GM12878 (cell line): ENCODE results near the gene PIGQ. TPM values are rescaled to one million over a fixed set of nuclear protein-coding genes. Genes with fewer than 3 reads are reported as not detected.

Source experiments
- ATAC-seq: fragments of 200-7000 bp; cut with Tn5 transposase; 3 replicates; pipeline ENCODE4 v1.9.1; 2020; ENCODE audit warnings: mild to moderate bottlenecking, moderate library complexity
- BruUV-seq: library from RNA; stranded (reverse); fragments of 400-500 nt; replicated peaks from 2 replicates; lab custom pipeline; 2021; lab: Mats Ljungman, UMichigan
- CTCF ChIA-PET: fragments of 300-600 bp; sonication (Branson Sonifier 250); formaldehyde crosslinking; extraction: SDS; loops from one replicate; lab custom pipeline; 2021; ENCODE audit warnings: inconsistent platforms; lab: Yijun Ruan, JAX
- POLR2A ChIA-PET: fragments of 350-600 bp; formaldehyde crosslinking; extraction: SDS; loops from one replicate; lab custom pipeline; 2021; ENCODE audit warnings: inconsistent platforms; lab: Charles Lee
- RAD21 ChIA-PET: fragments of 300-600 bp; sonication (Branson Sonifier 250); formaldehyde crosslinking; loops from one replicate; lab custom pipeline; 2023; ENCODE audit warnings: antibody characterized with exemption; ENCODE audit not compliant: unreplicated experiment; lab: Charles Lee
- SMC1A ChIA-PET: fragments of 300-600 bp; sonication (Branson Sonifier 250); formaldehyde crosslinking; loops from one replicate; lab custom pipeline; 2023; ENCODE audit not compliant: unreplicated experiment, uncharacterized antibody; lab: Charles Lee
- DNase-seq: peaks from one replicate; pipeline ENCODE4 v3.0.0-alpha.2; 2011; ENCODE audit warnings: low read depth, low spot score
- FAIRE-seq: peaks from 3 replicates; lab custom pipeline; 2011; peaks lifted over from hg19 to GRCh38; lab: Jason Lieb, UNC
- H2AFZ ChIP-seq: 2 replicates; pipeline ENCODE4 v1.6.0; 2011; ENCODE audit warnings: low read depth, low read length, control low read depth; ENCODE audit not compliant: control insufficient read depth
- H3K27ac ChIP-seq: 2 replicates; pipeline ENCODE4 v1.5.1; 2011; ENCODE audit warnings: control low read depth; ENCODE audit not compliant: control insufficient read depth, insufficient read depth
- H3K27me3 ChIP-seq, 2 experiments: replicated peaks in 1 of 2; 2 replicates each; pipeline versions ENCODE4 v1.6.0 to v1.6.1; 2011; ENCODE audit warnings: low read length in 1 of 2; ENCODE audit not compliant: control insufficient read depth in 2 of 2, insufficient read depth in 2 of 2
- H3K36me3 ChIP-seq, 2 experiments: 2 replicates each; pipeline ENCODE4 v1.5.1; 2011; ENCODE audit warnings: low read length in 1 of 2; ENCODE audit not compliant: control insufficient read depth in 2 of 2, insufficient read depth in 2 of 2
- H3K4me1 ChIP-seq: 2 replicates; pipeline ENCODE4 v1.6.1; 2011; ENCODE audit warnings: mild to moderate bottlenecking, low read length, moderate library complexity, mixed read lengths; ENCODE audit not compliant: control insufficient read depth, insufficient read depth
- H3K4me2 ChIP-seq: 2 replicates; pipeline ENCODE4 v1.6.0; 2011; ENCODE audit warnings: control low read depth; ENCODE audit not compliant: control insufficient read depth, insufficient read depth
- H3K4me3 ChIP-seq: fragments of 200-600 bp; sonication (generic); 2 replicates; pipeline ENCODE4 v1.5.1; 2016
- H3K79me2 ChIP-seq: 2 replicates; pipeline ENCODE4 v1.6.0; 2011; ENCODE audit warnings: low read length; ENCODE audit not compliant: control insufficient read depth, insufficient read depth
- H3K9ac ChIP-seq: 2 replicates; pipeline ENCODE4 v1.8.0; 2011; ENCODE audit warnings: low read length, control low read depth, mixed read lengths; ENCODE audit not compliant: control insufficient read depth, insufficient read depth
- H3K9me3 ChIP-seq: replicated peaks from 3 replicates; pipeline ENCODE4 v1.5.1; 2011; ENCODE audit warnings: mild to moderate bottlenecking, low read length; ENCODE audit not compliant: control insufficient read depth, insufficient read depth
- H4K20me1 ChIP-seq: 2 replicates; pipeline ENCODE4 v1.6.0; 2011; ENCODE audit not compliant: control insufficient read depth, insufficient read depth
- POLR2A ChIP-seq: IDR thresholded peaks from 2 replicates; pipeline ENCODE4 v1.6.1; 2011; ENCODE audit warnings: low read depth, mild to moderate bottlenecking, low read length
- WGBS: methylation state at CpG from one replicate; pipeline ENCODE4 v1.1.6; 2016; ENCODE audit warnings: low lambda C conversion rate; ENCODE audit not compliant: insufficient replicate concordance, insufficient coverage; ENCODE audit errors: missing lambda C conversion rate; 5-methylcytosine and 5-hydroxymethylcytosine counted together
- in situ Hi-C: fragments of 300-500 bp; cut with MboI; formaldehyde crosslinking; loops from 9 replicates; pipeline ENCODE4 v1.14.3; 2018; ENCODE audit warnings: mixed read lengths
- intact Hi-C: fragments of 100-400 bp; cut with micrococcal nuclease; formaldehyde crosslinking; loops from one replicate; pipeline ENCODE4 v1.14.2; 2022; ENCODE audit not compliant: unreplicated experiment
- microRNA-seq: library from miRNA; unstranded; fragments of <30 nt; microRNA quantifications from one replicate; pipeline ENCODE4, GENCODE V29; 2018
- polyA plus RNA-seq, 11 experiments: library from polyadenylated mRNA; depleted of rRNA in 4 of 11; unstranded in 6 of 11; stranded (reverse) in 5 of 11; fragments of >200 nt; fragmentation: Nextera tagmentation in 4 of 11; fragmentation: Illumina TruSeq in 1 of 11; extraction: Ambion mirVana in 4 of 11; extraction: Trizol in 1 of 11; gene quantifications; 1 replicate in 1 of 11; 2 replicates in 10 of 11; pipeline versions ENCODE4 v1.2.1 to v1.2.3, GENCODE V29; 2011 to 2016; ENCODE audit warnings: inconsistent platforms in 2 of 11, missing spikeins in 2 of 11, low read depth in 1 of 11
- small RNA-seq: library from RNA; depleted of rRNA; stranded (forward); fragments of <200 nt; gene quantifications from one replicate; pipeline ENCODE3, GENCODE V24; 2014
- total RNA-seq, 4 experiments: library from RNA; depleted of rRNA in 3 of 4; stranded (reverse); fragments of >200 nt in 3 of 4; fragmentation: Illumina TruSeq in 1 of 4; extraction: Trizol in 1 of 4; gene quantifications; 2 replicates each; pipeline versions ENCODE4 v1.2.1 to v1.2.3, GENCODE V29; 2013 to 2021
- TF ChIP-seq, protein P1 (sequence below): fragments of 450-650 bp; IDR thresholded peaks from 2 replicates; pipeline ENCODE4 v1.6.1; 2016; ENCODE audit warnings: mild to moderate bottlenecking

Gene PIGQ
- total and polyA plus RNA-seq, 10 of the 15 experiments (the other 5 are each of a cell fraction or from before 2014, with no cell fraction given) = 1.8 to 31.3 (median 17.5) TPM; not detected in 1

DNA sequence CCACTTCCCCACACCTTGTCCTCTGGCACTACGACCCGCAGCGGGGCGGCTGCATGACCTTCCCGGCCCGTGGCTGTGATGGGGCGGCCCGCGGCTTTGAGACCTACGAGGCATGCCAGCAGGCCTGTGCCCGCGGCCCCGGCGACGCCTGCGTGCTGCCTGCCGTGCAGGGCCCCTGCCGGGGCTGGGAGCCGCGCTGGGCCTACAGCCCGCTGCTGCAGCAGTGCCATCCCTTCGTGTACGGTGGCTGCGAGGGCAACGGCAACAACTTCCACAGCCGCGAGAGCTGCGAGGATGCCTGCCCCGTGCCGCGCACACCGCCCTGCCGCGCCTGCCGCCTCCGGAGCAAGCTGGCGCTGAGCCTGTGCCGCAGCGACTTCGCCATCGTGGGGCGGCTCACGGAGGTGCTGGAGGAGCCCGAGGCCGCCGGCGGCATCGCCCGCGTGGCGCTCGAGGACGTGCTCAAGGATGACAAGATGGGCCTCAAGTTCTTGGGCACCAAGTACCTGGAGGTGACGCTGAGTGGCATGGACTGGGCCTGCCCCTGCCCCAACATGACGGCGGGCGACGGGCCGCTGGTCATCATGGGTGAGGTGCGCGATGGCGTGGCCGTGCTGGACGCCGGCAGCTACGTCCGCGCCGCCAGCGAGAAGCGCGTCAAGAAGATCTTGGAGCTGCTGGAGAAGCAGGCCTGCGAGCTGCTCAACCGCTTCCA lies 63.7 kb downstream of the PIGQ start:
- Histone ChIP-seq H3K27me3 (no peaks in the 10 kb centered on the region), H3K4me2 (no peak overlapping the region), H3K79me2 (peaks cover 14% of the 10 kb centered on the region), H4K20me1 (no peaks in the 10 kb centered on the region), H3K27ac (no peak overlapping the region), H3K36me3 (peaks cover 0 to 4% of the 10 kb centered on the region in 2 experiments; a peak in 3 of 4 replicates), H2AFZ (no peak overlapping the region), H3K9ac (no peak overlapping the region), H3K4me3 (no peak overlapping the region), H3K4me1 (peaks cover 5% of the 10 kb centered on the region), H3K9me3 (no peaks in the 10 kb centered on the region)
- TF ChIP-seq, protein P1, sequence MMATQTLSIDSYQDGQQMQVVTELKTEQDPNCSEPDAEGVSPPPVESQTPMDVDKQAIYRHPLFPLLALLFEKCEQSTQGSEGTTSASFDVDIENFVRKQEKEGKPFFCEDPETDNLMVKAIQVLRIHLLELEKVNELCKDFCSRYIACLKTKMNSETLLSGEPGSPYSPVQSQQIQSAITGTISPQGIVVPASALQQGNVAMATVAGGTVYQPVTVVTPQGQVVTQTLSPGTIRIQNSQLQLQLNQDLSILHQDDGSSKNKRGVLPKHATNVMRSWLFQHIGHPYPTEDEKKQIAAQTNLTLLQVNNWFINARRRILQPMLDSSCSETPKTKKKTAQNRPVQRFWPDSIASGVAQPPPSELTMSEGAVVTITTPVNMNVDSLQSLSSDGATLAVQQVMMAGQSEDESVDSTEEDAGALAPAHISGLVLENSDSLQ = no peak
- TF ChIP-seq POLR2A = peak; percentile 14; the same call in 1 of the 2 replicates
- 98% methylated on average over 70 of the region's 74 CpGs for WGBS
- no peak for ATAC-seq
- DNase-seq = no peak
- ChIA-PET RAD21 (no interaction called here), SMC1A (no interaction called here), CTCF (no interaction called here), POLR2A (no interaction called here)
- no TSS peak for BruUV-seq
- no peak for FAIRE-seq
- in situ Hi-C loops (no loop called here), intact Hi-C loops (no loop called here)

Small RNA genes lying within 50 kb of the gene (microRNA-seq; reads per million reads assigned to microRNA genes)
- 53.1 reads per million, percentile 68 among the genes with 10 or more reads in this experiment for gene MIR3176
- gene MIR5587 = not detected

Small RNA genes lying within 50 kb of the gene (small RNA-seq; reads per million reads assigned to genes)
- gene MIR3176 = 41.1 reads per million, percentile 98 among the genes with 10 or more reads in this experiment
- gene MIR5587 = 0.20 reads per million
- gene Z98883.1 = not detected

Other genes starting within 250 kb of the PIGQ start
Only the 7 nearest of the 29 such genes appear.
- gene CAPN15, start 42.3 kb upstream of the PIGQ start, total RNA-seq (2014; rRNA removed) = 30.3 and 35.8 TPM in 2 replicates
- 6.9 and 8.0 TPM in 2 replicates for gene CAPN15, start 42.3 kb upstream of the PIGQ start, total RNA-seq (2014; rRNA removed; fragmentation: Illumina TruSeq; extraction: Trizol)
- gene CAPN15, start 42.3 kb upstream of the PIGQ start, total RNA-seq (2021) = 66.7 and 78.5 TPM in 2 replicates
- gene CAPN15, start 42.3 kb upstream of the PIGQ start, polyA plus RNA-seq (2011; rRNA removed) = 4.4 and 12.8 TPM in 2 replicates
- gene CAPN15, start 42.3 kb upstream of the PIGQ start, polyA plus RNA-seq (2014; fragmentation: Illumina TruSeq; extraction: Trizol) = 0.62 and 3.8 TPM in 2 replicates
- gene CAPN15, start 42.3 kb upstream of the PIGQ start, polyA plus RNA-seq (2014; fragmentation: Nextera tagmentation; extraction: Ambion mirVana) = 1 to 10 TPM in 1 of 2 experiments, under 1 TPM in 1; 0.40 to 1.1 TPM
- 40.2 and 48.8 TPM in 2 replicates for gene CAPN15, start 42.3 kb upstream of the PIGQ start, polyA plus RNA-seq (2014; rRNA removed)
- 1 to 10 TPM; 7.7 to 8.6 TPM for gene CAPN15, start 42.3 kb upstream of the PIGQ start, polyA plus RNA-seq (2016; fragmentation: Nextera tagmentation; extraction: Ambion mirVana)
- not detected in 2 replicates for gene PRR35, start 9.6 kb upstream of the PIGQ start, total RNA-seq (2014; rRNA removed)
- gene PRR35, start 9.6 kb upstream of the PIGQ start, total RNA-seq (2014; rRNA removed; fragmentation: Illumina TruSeq; extraction: Trizol) = not detected in 2 replicates
- not detected in 2 replicates for gene PRR35, start 9.6 kb upstream of the PIGQ start, total RNA-seq (2021)
- gene PRR35, start 9.6 kb upstream of the PIGQ start, polyA plus RNA-seq (2011; rRNA removed) = not detected in 2 replicates
- not detected in 2 replicates for gene PRR35, start 9.6 kb upstream of the PIGQ start, polyA plus RNA-seq (2014; fragmentation: Illumina TruSeq; extraction: Trizol)
- not detected for gene PRR35, start 9.6 kb upstream of the PIGQ start, polyA plus RNA-seq (2014; fragmentation: Nextera tagmentation; extraction: Ambion mirVana)
- not detected in 2 replicates for gene PRR35, start 9.6 kb upstream of the PIGQ start, polyA plus RNA-seq (2014; rRNA removed)
- not detected for gene PRR35, start 9.6 kb upstream of the PIGQ start, polyA plus RNA-seq (2016; fragmentation: Nextera tagmentation; extraction: Ambion mirVana)
- gene NHLRC4, start 3.0 kb upstream of the PIGQ start, total RNA-seq (2014; rRNA removed) = 1.1 and 1.5 TPM in 2 replicates
- 0.13 and 0.18 TPM in 2 replicates for gene NHLRC4, start 3.0 kb upstream of the PIGQ start, total RNA-seq (2014; rRNA removed; fragmentation: Illumina TruSeq; extraction: Trizol)
- gene NHLRC4, start 3.0 kb upstream of the PIGQ start, total RNA-seq (2021) = 0.67 and 0.72 TPM in 2 replicates
- 0.35 and 0.57 TPM in 2 replicates for gene NHLRC4, start 3.0 kb upstream of the PIGQ start, polyA plus RNA-seq (2011; rRNA removed)
- gene NHLRC4, start 3.0 kb upstream of the PIGQ start, polyA plus RNA-seq (2014; fragmentation: Illumina TruSeq; extraction: Trizol) = 0.07 TPM in 1 of 2 replicates, not detected in the other
- not detected for gene NHLRC4, start 3.0 kb upstream of the PIGQ start, polyA plus RNA-seq (2014; fragmentation: Nextera tagmentation; extraction: Ambion mirVana)
- 0.97 and 1.1 TPM in 2 replicates for gene NHLRC4, start 3.0 kb upstream of the PIGQ start, polyA plus RNA-seq (2014; rRNA removed)
- gene NHLRC4, start 3.0 kb upstream of the PIGQ start, polyA plus RNA-seq (2016; fragmentation: Nextera tagmentation; extraction: Ambion mirVana) = under 1 TPM in 1 of 2 experiments, not detected in 1; 0.52 TPM
- gene RAB40C, start 20.1 kb downstream of the PIGQ start, total RNA-seq (2014; rRNA removed) = 10.2 and 10.6 TPM in 2 replicates
- gene RAB40C, start 20.1 kb downstream of the PIGQ start, total RNA-seq (2014; rRNA removed; fragmentation: Illumina TruSeq; extraction: Trizol) = 1.8 and 3.3 TPM in 2 replicates
- gene RAB40C, start 20.1 kb downstream of the PIGQ start, total RNA-seq (2021) = 10.0 and 11.8 TPM in 2 replicates
- 2.1 and 3.9 TPM in 2 replicates for gene RAB40C, start 20.1 kb downstream of the PIGQ start, polyA plus RNA-seq (2011; rRNA removed)
- 2.0 TPM in 1 of 2 replicates, not detected in the other for gene RAB40C, start 20.1 kb downstream of the PIGQ start, polyA plus RNA-seq (2014; fragmentation: Illumina TruSeq; extraction: Trizol)
- gene RAB40C, start 20.1 kb downstream of the PIGQ start, polyA plus RNA-seq (2014; fragmentation: Nextera tagmentation; extraction: Ambion mirVana) = under 1 TPM; 0.06 to 0.35 TPM
- gene RAB40C, start 20.1 kb downstream of the PIGQ start, polyA plus RNA-seq (2014; rRNA removed) = 12.8 and 14.3 TPM in 2 replicates
- gene RAB40C, start 20.1 kb downstream of the PIGQ start, polyA plus RNA-seq (2016; fragmentation: Nextera tagmentation; extraction: Ambion mirVana) = 1 to 10 TPM; 5.2 to 6.9 TPM
- gene WFIKKN1, start 61.0 kb downstream of the PIGQ start, total RNA-seq (2014; rRNA removed) = 0.06 and 0.11 TPM in 2 replicates
- 0.04 TPM in 1 of 2 replicates, not detected in the other for gene WFIKKN1, start 61.0 kb downstream of the PIGQ start, total RNA-seq (2014; rRNA removed; fragmentation: Illumina TruSeq; extraction: Trizol)
- gene WFIKKN1, start 61.0 kb downstream of the PIGQ start, total RNA-seq (2021) = 0.27 and 0.41 TPM in 2 replicates
- gene WFIKKN1, start 61.0 kb downstream of the PIGQ start, polyA plus RNA-seq (2011; rRNA removed) = 0.01 and 0.03 TPM in 2 replicates
- 0.01 TPM in 1 of 2 replicates, not detected in the other for gene WFIKKN1, start 61.0 kb downstream of the PIGQ start, polyA plus RNA-seq (2014; fragmentation: Illumina TruSeq; extraction: Trizol)
- gene WFIKKN1, start 61.0 kb downstream of the PIGQ start, polyA plus RNA-seq (2014; fragmentation: Nextera tagmentation; extraction: Ambion mirVana) = not detected
- 0.15 and 0.62 TPM in 2 replicates for gene WFIKKN1, start 61.0 kb downstream of the PIGQ start, polyA plus RNA-seq (2014; rRNA removed)
- under 1 TPM; 0.05 to 0.19 TPM for gene WFIKKN1, start 61.0 kb downstream of the PIGQ start, polyA plus RNA-seq (2016; fragmentation: Nextera tagmentation; extraction: Ambion mirVana)
- 107 and 116 TPM in 2 replicates for gene METTL26, start 66.3 kb downstream of the PIGQ start, total RNA-seq (2014; rRNA removed)
- gene METTL26, start 66.3 kb downstream of the PIGQ start, total RNA-seq (2014; rRNA removed; fragmentation: Illumina TruSeq; extraction: Trizol) = 31.9 and 36.2 TPM in 2 replicates
- 94.0 and 97.0 TPM in 2 replicates for gene METTL26, start 66.3 kb downstream of the PIGQ start, total RNA-seq (2021)
- gene METTL26, start 66.3 kb downstream of the PIGQ start, polyA plus RNA-seq (2011; rRNA removed) = 33.7 and 61.6 TPM in 2 replicates
- gene METTL26, start 66.3 kb downstream of the PIGQ start, polyA plus RNA-seq (2014; fragmentation: Illumina TruSeq; extraction: Trizol) = 14.0 and 25.0 TPM in 2 replicates
- 10 to 100 TPM in 1 of 2 experiments, 1 to 10 TPM in 1; 5.4 to 12.0 TPM for gene METTL26, start 66.3 kb downstream of the PIGQ start, polyA plus RNA-seq (2014; fragmentation: Nextera tagmentation; extraction: Ambion mirVana)
- gene METTL26, start 66.3 kb downstream of the PIGQ start, polyA plus RNA-seq (2014; rRNA removed) = 163 and 172 TPM in 2 replicates
- gene METTL26, start 66.3 kb downstream of the PIGQ start, polyA plus RNA-seq (2016; fragmentation: Nextera tagmentation; extraction: Ambion mirVana) = 100 to 1,000 TPM; 140 to 155 TPM
- gene MCRIP2, start 71.9 kb downstream of the PIGQ start, total RNA-seq (2014; rRNA removed) = 77.5 and 93.1 TPM in 2 replicates
- 16.9 and 21.3 TPM in 2 replicates for gene MCRIP2, start 71.9 kb downstream of the PIGQ start, total RNA-seq (2014; rRNA removed; fragmentation: Illumina TruSeq; extraction: Trizol)
- 83.0 and 92.2 TPM in 2 replicates for gene MCRIP2, start 71.9 kb downstream of the PIGQ start, total RNA-seq (2021)
- 15.2 and 37.4 TPM in 2 replicates for gene MCRIP2, start 71.9 kb downstream of the PIGQ start, polyA plus RNA-seq (2011; rRNA removed)
- 1.6 and 6.1 TPM in 2 replicates for gene MCRIP2, start 71.9 kb downstream of the PIGQ start, polyA plus RNA-seq (2014; fragmentation: Illumina TruSeq; extraction: Trizol)
- 1 to 10 TPM in 1 of 2 experiments, under 1 TPM in 1; 0.19 to 4.3 TPM for gene MCRIP2, start 71.9 kb downstream of the PIGQ start, polyA plus RNA-seq (2014; fragmentation: Nextera tagmentation; extraction: Ambion mirVana)
- gene MCRIP2, start 71.9 kb downstream of the PIGQ start, polyA plus RNA-seq (2014; rRNA removed) = 83.0 and 105 TPM in 2 replicates
- 10 to 100 TPM; 78.3 to 84.5 TPM for gene MCRIP2, start 71.9 kb downstream of the PIGQ start, polyA plus RNA-seq (2016; fragmentation: Nextera tagmentation; extraction: Ambion mirVana)